Psoas muscle (tissue), 8 donors: ENCODE results near the gene FBXO28. TPM values are rescaled to one million over a fixed set of nuclear protein-coding genes. Genes with fewer than 3 reads are reported as not detected.

ENCODE experiments used
- ATAC-seq, 4 donors: fragments of 200-7000 bp; cut with Tn5 transposase; one replicate each; pipeline ENCODE4 v1.9.1; 2020; ENCODE audit warnings: moderate library complexity in 3 of 4, mild to moderate bottlenecking in 2 of 4
- DNase-seq, 2 donors: peaks; one replicate each; pipeline ENCODE4 v3.0.0-alpha.2; 2020
- H3K27ac ChIP-seq: fragments of 200-600 bp; one replicate; pipeline ENCODE4 v1.8.0; 2022
- H3K27me3 ChIP-seq, 3 donors: fragments of 200-600 bp in 1 of 3; one replicate each; pipeline versions ENCODE4 v1.6.1 to v1.8.0; 2013 to 2022; ENCODE audit warnings: low read length in 2 of 3, mild to moderate bottlenecking in 2 of 3, moderate library complexity in 1 of 3; ENCODE audit not compliant: insufficient read depth in 3 of 3
- H3K36me3 ChIP-seq, 2 donors: fragments of 200-600 bp in 1 of 2; one replicate each; pipeline versions ENCODE4 v1.6.1 to v1.8.0; 2013 to 2022; ENCODE audit warnings: low read depth in 1 of 2, mild to moderate bottlenecking in 1 of 2, moderate library complexity in 1 of 2; ENCODE audit not compliant: insufficient read depth in 1 of 2
- H3K4me1 ChIP-seq: fragments of 200-600 bp; one replicate; pipeline ENCODE4 v1.8.0; 2022
- H3K4me3 ChIP-seq: fragments of 200-600 bp; one replicate; pipeline ENCODE4 v1.8.0; 2022; ENCODE audit warnings: mild to moderate bottlenecking
- H3K9me3 ChIP-seq: fragments of 200-600 bp; one replicate; pipeline ENCODE4 v1.8.0; 2022
- WGBS, 3 donors: extraction: QIAGEN DNeasy Blood & Tissue Kit; methylation state at CpG; one replicate each; pipeline versions ENCODE4 v1.1.6 to v1.1.7; 2013; 5-methylcytosine and 5-hydroxymethylcytosine counted together
- intact Hi-C, 2 donors: fragments of 100-400 bp; cut with DNase I; formaldehyde crosslinking; loops; one replicate each; pipeline versions ENCODE4 v1.11.0 to v1.14.2; 2022
- polyA plus RNA-seq, 3 donors: library from polyadenylated mRNA; stranded (reverse); fragments of 200-250 nt; gene quantifications; one replicate each; pipeline ENCODE4 v1.2.3, GENCODE V29; 2013
- total RNA-seq, 4 donors: library from RNA; stranded (reverse); fragmentation: NEBNext Ultra II Directional in 2 of 4; extraction: Animal tissue kit (Norgen Biotek cat#: 25700) in 2 of 4; gene quantifications; one replicate each; pipeline versions ENCODE4 v1.2.1 to v1.2.4, GENCODE V29; 2021 to 2023
- TF ChIP-seq, protein P1 (sequence below): fragments of 200-600 bp; IDR thresholded peaks from one replicate; pipeline ENCODE4 v1.8.0; 2022; ENCODE audit warnings: antibody characterized with exemption
- donor health status: healthy with polysubstance abuse.
- donor health status: DM: no; HTN: no; CAD: no; lungs with moderate emphysema.
- donor health status: Bipolar disorder and iron deficiency.
- donor health status: healthy.
- donor health status: DM: yes; HTN: yes; CAD: no.
- donor health status: DM: no; HTN: no; CAD: no.
- donor health status: DM: no; HTN: no; CAD: no.
- donor health status: DM: yes; HTN: yes; CAD: no.

The FBXO28 gene
- total and polyA plus RNA-seq, 7 donors, result 8.9 to 29.5 (median 24.8) TPM

GRCh38 chr1:224188286-224188685, 74.4 kb downstream of the FBXO28 start:
- H3K27me3 ChIP-seq, result no peaks in the 10 kb centered on the region
- ATAC-seq, result no peak

DNA sequence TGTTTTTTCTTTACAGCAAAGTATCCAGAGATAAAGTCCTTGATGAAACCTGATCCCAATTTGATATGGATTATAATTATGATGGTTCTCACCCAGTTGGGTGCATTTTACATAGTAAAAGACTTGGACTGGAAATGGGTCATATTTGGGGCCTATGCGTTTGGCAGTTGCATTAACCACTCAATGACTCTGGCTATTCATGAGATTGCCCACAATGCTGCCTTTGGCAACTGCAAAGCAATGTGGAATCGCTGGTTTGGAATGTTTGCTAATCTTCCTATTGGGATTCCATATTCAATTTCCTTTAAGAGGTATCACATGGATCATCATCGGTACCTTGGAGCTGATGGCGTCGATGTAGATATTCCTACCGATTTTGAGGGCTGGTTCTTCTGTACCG, 75.7 kb downstream of the FBXO28 start:
- intact Hi-C loops, result no loop called here
- ATAC-seq (no peak), DNase-seq (no peak)
- no peak overlapping the region for H3K4me3 ChIP-seq
- peaks cover 5 to 50% of the 10 kb centered on the region in 2 donors for H3K36me3 ChIP-seq
- TF ChIP-seq, protein P1, sequence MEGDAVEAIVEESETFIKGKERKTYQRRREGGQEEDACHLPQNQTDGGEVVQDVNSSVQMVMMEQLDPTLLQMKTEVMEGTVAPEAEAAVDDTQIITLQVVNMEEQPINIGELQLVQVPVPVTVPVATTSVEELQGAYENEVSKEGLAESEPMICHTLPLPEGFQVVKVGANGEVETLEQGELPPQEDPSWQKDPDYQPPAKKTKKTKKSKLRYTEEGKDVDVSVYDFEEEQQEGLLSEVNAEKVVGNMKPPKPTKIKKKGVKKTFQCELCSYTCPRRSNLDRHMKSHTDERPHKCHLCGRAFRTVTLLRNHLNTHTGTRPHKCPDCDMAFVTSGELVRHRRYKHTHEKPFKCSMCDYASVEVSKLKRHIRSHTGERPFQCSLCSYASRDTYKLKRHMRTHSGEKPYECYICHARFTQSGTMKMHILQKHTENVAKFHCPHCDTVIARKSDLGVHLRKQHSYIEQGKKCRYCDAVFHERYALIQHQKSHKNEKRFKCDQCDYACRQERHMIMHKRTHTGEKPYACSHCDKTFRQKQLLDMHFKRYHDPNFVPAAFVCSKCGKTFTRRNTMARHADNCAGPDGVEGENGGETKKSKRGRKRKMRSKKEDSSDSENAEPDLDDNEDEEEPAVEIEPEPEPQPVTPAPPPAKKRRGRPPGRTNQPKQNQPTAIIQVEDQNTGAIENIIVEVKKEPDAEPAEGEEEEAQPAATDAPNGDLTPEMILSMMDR, result no peak
- H3K9me3 ChIP-seq, result no peaks in the 10 kb centered on the region
- H3K27ac ChIP-seq, result no peak overlapping the region
- H3K27me3 ChIP-seq, result no peaks in the 10 kb centered on the region
- 87 to 90% (median 90%) methylated on average over 7 of the region's 7 CpGs for WGBS, 3 donors
- peaks cover 8% of the 10 kb centered on the region for H3K4me1 ChIP-seq

More at GRCh38 chr1:224188286-224188685, 74.4 kb downstream of the FBXO28 start:
- DNase-seq, result no peak
- Histone ChIP-seq H3K36me3 (peaks cover 5 to 41% of the 10 kb centered on the region in 2 donors), H3K27ac (no peak overlapping the region), H3K4me3 (no peak overlapping the region), H3K9me3 (no peaks in the 10 kb centered on the region), H3K4me1 (peaks cover 13% of the 10 kb centered on the region)
- TF ChIP-seq, protein P1, result no peak
- WGBS, 3 donors, result 95 to 100% (median 97%) methylated on average over 2 of the region's 2 CpGs
- intact Hi-C loops, result no loop called here

GRCh38 chr1:224192082-224192788, 78.3 kb downstream of the FBXO28 start:
- Histone ChIP-seq H3K4me1 (peaks cover 5% of the 10 kb centered on the region), H3K36me3 (peaks cover 5 to 50% of the 10 kb centered on the region in 2 donors), H3K9me3 (no peaks in the 10 kb centered on the region), H3K27ac (no peak overlapping the region), H3K4me3 (no peak overlapping the region), H3K27me3 (no peaks in the 10 kb centered on the region)
- ATAC-seq (no peak), DNase-seq (no peak)
- TF ChIP-seq, protein P1, result no peak
- WGBS, 3 donors, result 71 to 77% (median 71%) methylated on average over 5 of the region's 5 CpGs
- intact Hi-C loops, result no loop called here

- intact Hi-C loops, result no loop called here
Measured at GRCh38 chr1:224193319-224193966, 79.5 kb downstream of the FBXO28 start.

More at GRCh38 chr1:224193319-224193966, 79.5 kb downstream of the FBXO28 start:
- ATAC-seq, result no peak
- no peaks in the 10 kb centered on the region for H3K4me1 ChIP-seq
- no peak overlapping the region for H3K4me3 ChIP-seq
- H3K36me3 ChIP-seq, result peaks cover 5 to 50% of the 10 kb centered on the region in 2 donors
- H3K27ac ChIP-seq, result no peak overlapping the region
- H3K27me3 ChIP-seq, result no peaks in the 10 kb centered on the region
- TF ChIP-seq, protein P1, result no peak
- 86 to 97% (median 95%) methylated on average over 8 of the region's 8 CpGs for WGBS, 3 donors
- no peak for DNase-seq
- H3K9me3 ChIP-seq, result no peaks in the 10 kb centered on the region
